SIG-M5 (cell line): ENCODE results near the gene USP33.
"Not testable (repeated sequence)": the region's sequence is repeated elsewhere in the genome, so short reads cannot be mapped to it uniquely, and the experiment has no call there.

Source experiments
- DNase-seq: peaks from one replicate; lab custom pipeline; 2025; lab: John Stamatoyannopoulos, UW

The USP33 gene

GRCh38 chr1:77671836-77672235, 87.8 kb downstream of the USP33 start:
- no peak for DNase-seq

- DNase-seq = no peak
These were observed 89.3 kb downstream of the USP33 start for GRCh38 chr1:77670330-77670729.

GRCh38 chr1:77668924-77669449, 90.7 kb downstream of the USP33 start:
- DNase-seq = no peak

- DNase-seq = no peak
These were observed 94.6 kb downstream of the USP33 start for GRCh38 chr1:77664939-77665516.

GRCh38 chr1:77661696-77662095, 98.0 kb downstream of the USP33 start:
- DNase-seq = no peak

GRCh38 chr1:77659879-77660593, 99.6 kb downstream of the USP33 start:
- no peak for DNase-seq

GRCh38 chr1:77658271-77658670, 101.4 kb downstream of the USP33 start:
- DNase-seq = no peak

GRCh38 chr1:77655431-77655974, 104.1 kb downstream of the USP33 start:
- DNase-seq = no peak

GRCh38 chr1:77652970-77653516, 106.6 kb downstream of the USP33 start:
- DNase-seq = no peak

GRCh38 chr1:77652268-77652667, 107.4 kb downstream of the USP33 start:
- no peak for DNase-seq

GRCh38 chr1:77649127-77649526, 110.5 kb downstream of the USP33 start:
- no peak for DNase-seq

GRCh38 chr1:77646224-77646623, 113.4 kb downstream of the USP33 start:
- not testable (repeated sequence) for DNase-seq
